HPDE6-E6E7 (cell line): ENCODE results near the gene TBC1D2B.

Experiments used
- DNase-seq: peaks from one replicate; pipeline ENCODE4 v3.0.0; 2011; ENCODE audit warnings: missing footprints; ENCODE audit errors: extremely low spot score

TBC1D2B gene

GRCh38 chr15:78072080-78072892 lies 5.2 kb downstream of the TBC1D2B start:
- DNase-seq, result no peak

GRCh38 chr15:78071383-78071782 lies 6.1 kb downstream of the TBC1D2B start:
- no peak for DNase-seq

- DNase-seq, result no peak
Measured at GRCh38 chr15:78070049-78070700, 7.3 kb downstream of the TBC1D2B start.

- no peak for DNase-seq
Measured at GRCh38 chr15:78069462-78070029, 8.0 kb downstream of the TBC1D2B start.

- DNase-seq, result no peak
Measured at GRCh38 chr15:78069052-78069414, 8.5 kb downstream of the TBC1D2B start.

GRCh38 chr15:78067328-78068228 lies 9.9 kb downstream of the TBC1D2B start:
- no peak for DNase-seq

GRCh38 chr15:78065973-78066946 lies 11.3 kb downstream of the TBC1D2B start:
- DNase-seq, result no peak

- DNase-seq, result peak; percentile 70
Measured at GRCh38 chr15:78065284-78065872, 12.1 kb downstream of the TBC1D2B start.

GRCh38 chr15:78064544-78064943 lies 13.0 kb downstream of the TBC1D2B start:
- no peak for DNase-seq

- DNase-seq, result no peak
Measured at GRCh38 chr15:78063970-78064385, 13.5 kb downstream of the TBC1D2B start.

- DNase-seq, result no peak
Measured at GRCh38 chr15:78063217-78063616, 14.3 kb downstream of the TBC1D2B start.

- DNase-seq, result no peak
Measured at GRCh38 chr15:78061963-78062427, 15.5 kb downstream of the TBC1D2B start.

- no peak for DNase-seq
Measured at GRCh38 chr15:78060232-78060631, 17.3 kb downstream of the TBC1D2B start.

- no peak for DNase-seq
Measured at GRCh38 chr15:78059110-78059839, 18.2 kb downstream of the TBC1D2B start.

GRCh38 chr15:78058401-78058935 lies 19.0 kb downstream of the TBC1D2B start:
- no peak for DNase-seq

- DNase-seq, result no peak
Measured at GRCh38 chr15:78057803-78058202, 19.7 kb downstream of the TBC1D2B start.

GRCh38 chr15:78056714-78057269 lies 20.7 kb downstream of the TBC1D2B start:
- no peak for DNase-seq

- DNase-seq, result no peak
Measured at GRCh38 chr15:78055919-78056713, 21.4 kb downstream of the TBC1D2B start.
